ENCODE measurements around the gene CXCL13.

- TF ChIP-seq CTCF (IDR thresholded peaks at IDR 0.05) = no peak
- no peak for TF ChIP-seq POLR2AphosphoS5 (IDR thresholded peaks at IDR 0.05)
- TF ChIP-seq EP300 (IDR thresholded peaks at IDR 0.05) = no peak
- TF ChIP-seq POLR2A (IDR thresholded peaks at IDR 0.05) = no peak
Observed at GRCh38 chr4:77617203-77617602, 11.6 kb downstream of the CXCL13 start.
